Endodermal cell (in vitro differentiated cells): ENCODE measurements around the gene SLC39A10. TPM values are rescaled to one million over a fixed set of nuclear protein-coding genes. Genes with fewer than 3 reads are reported as not detected.

Experiments
- DNase-seq: peaks from one replicate; pipeline ENCODE4 v3.0.0-alpha.2; 2017
- H3K27ac ChIP-seq: 2 replicates; pipeline ENCODE4 v1.5.1; 2013; ENCODE audit warnings: mild to moderate bottlenecking, low read depth, low read length, moderate library complexity
- H3K27me3 ChIP-seq: 2 replicates; pipeline ENCODE4 v1.6.1; 2013; ENCODE audit warnings: mild to moderate bottlenecking, low read length, moderate library complexity; ENCODE audit not compliant: insufficient read depth, control insufficient read depth, poor library complexity, severe bottlenecking
- H3K36me3 ChIP-seq: 2 replicates; pipeline ENCODE4 v1.7.0; 2013; ENCODE audit warnings: mild to moderate bottlenecking, low read length, moderate library complexity; ENCODE audit not compliant: control insufficient read depth, insufficient read depth
- H3K4me1 ChIP-seq: one replicate; pipeline ENCODE4 v1.7.0; 2013; ENCODE audit warnings: low read length; ENCODE audit not compliant: control insufficient read depth, insufficient read depth
- H3K4me3 ChIP-seq: 2 replicates; pipeline ENCODE4 v1.5.1; 2013; ENCODE audit warnings: mild to moderate bottlenecking, low read length, moderate library complexity
- H3K9ac ChIP-seq: 2 replicates; pipeline ENCODE4 v1.6.1; 2013; ENCODE audit warnings: mild to moderate bottlenecking, low read length, moderate library complexity; ENCODE audit not compliant: poor library complexity, severe bottlenecking; ENCODE audit errors: extremely low read depth
- H3K9me3 ChIP-seq: 2 replicates; pipeline ENCODE4 v1.6.1; 2013; ENCODE audit warnings: mild to moderate bottlenecking, low read length, moderate library complexity; ENCODE audit not compliant: control insufficient read depth
- H3K27ac Mint-ChIP-seq: 2 replicates; pipeline ENCODE4 v1.8.0; 2020; ENCODE audit warnings: mixed read lengths
- H3K27me3 Mint-ChIP-seq: 2 replicates; pipeline ENCODE4 v1.8.0; 2021; ENCODE audit warnings: mild to moderate bottlenecking, mixed read lengths; ENCODE audit not compliant: insufficient read depth
- H3K36me3 Mint-ChIP-seq: 2 replicates; pipeline ENCODE4 v1.8.0; 2020; ENCODE audit warnings: low read depth, mixed read lengths
- H3K4me1 Mint-ChIP-seq: 2 replicates; pipeline ENCODE4 v1.8.0; 2020; ENCODE audit warnings: mixed read lengths
- H3K4me3 Mint-ChIP-seq: 2 replicates; pipeline ENCODE4 v1.8.0; 2020; ENCODE audit warnings: mild to moderate bottlenecking, moderate library complexity, mixed read lengths
- H3K9me3 Mint-ChIP-seq: 2 replicates; pipeline ENCODE4 v1.8.0; 2020; ENCODE audit warnings: mild to moderate bottlenecking, mixed read lengths
- WGBS, 2 experiments: methylation state at CpG; one replicate each; pipeline versions ENCODE4 v1.1.5 to v1.1.7; 2013; ENCODE audit warnings: missing lambda C conversion rate in 2 of 2, mixed read lengths in 1 of 2; ENCODE audit not compliant: insufficient coverage in 1 of 2, insufficient read length in 1 of 2; 5-methylcytosine and 5-hydroxymethylcytosine counted together
- total RNA-seq, 2 donors: library from RNA; stranded (reverse); fragmentation: NEBNext Ultra II Directional in 1 of 2; extraction: Animal tissue kit (Norgen Biotek cat#: 25700) in 1 of 2; gene quantifications; 2 replicates in 1 of 2; 3 replicates in 1 of 2; pipeline ENCODE4 v1.2.1, GENCODE V29; 2021
- TF ChIP-seq, protein P1 (sequence below): fragments of 200-600 bp; sonication (generic); conservative IDR thresholded peaks from 2 replicates; pipeline ENCODE4 v1.5.0; 2021; ENCODE audit warnings: antibody characterized with exemption, mild to moderate bottlenecking

SLC39A10 gene
- total RNA-seq, 2 donors from 2014 or later, result 79.6 to 113 TPM

DNA sequence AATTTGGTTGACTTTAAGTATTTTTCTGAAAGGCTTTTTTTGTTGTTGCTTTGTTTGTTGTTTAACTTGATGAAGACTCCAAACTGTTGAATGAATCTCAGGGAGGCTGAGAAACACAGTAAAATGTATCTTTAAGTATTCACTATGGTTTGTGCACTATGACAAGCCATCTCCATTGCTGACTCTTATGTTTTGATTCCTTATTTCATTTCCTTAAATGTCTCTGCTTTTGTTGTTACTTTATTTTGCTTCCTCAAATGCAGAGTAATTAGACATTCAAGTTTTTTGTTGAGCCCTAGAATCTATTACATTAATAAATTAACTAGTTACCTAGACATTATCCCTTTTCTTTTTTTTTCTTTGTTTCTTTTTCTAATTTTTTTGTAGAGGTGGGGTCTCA, 46.3 kb upstream of the SLC39A10 start:
- Histone ChIP-seq H3K9me3 (no peaks in the 10 kb centered on the region), H3K27me3 (no peaks in the 10 kb centered on the region), H3K4me3 (no peak overlapping the region), H3K36me3 (no peaks in the 10 kb centered on the region), H3K9ac (no peak overlapping the region), H3K4me1 (peaks cover 8% of the 10 kb centered on the region), H3K27ac (no peak overlapping the region)
- no peaks in the 10 kb centered on the region for H3K9me3 Mint-ChIP-seq
- TF ChIP-seq, protein P1, sequence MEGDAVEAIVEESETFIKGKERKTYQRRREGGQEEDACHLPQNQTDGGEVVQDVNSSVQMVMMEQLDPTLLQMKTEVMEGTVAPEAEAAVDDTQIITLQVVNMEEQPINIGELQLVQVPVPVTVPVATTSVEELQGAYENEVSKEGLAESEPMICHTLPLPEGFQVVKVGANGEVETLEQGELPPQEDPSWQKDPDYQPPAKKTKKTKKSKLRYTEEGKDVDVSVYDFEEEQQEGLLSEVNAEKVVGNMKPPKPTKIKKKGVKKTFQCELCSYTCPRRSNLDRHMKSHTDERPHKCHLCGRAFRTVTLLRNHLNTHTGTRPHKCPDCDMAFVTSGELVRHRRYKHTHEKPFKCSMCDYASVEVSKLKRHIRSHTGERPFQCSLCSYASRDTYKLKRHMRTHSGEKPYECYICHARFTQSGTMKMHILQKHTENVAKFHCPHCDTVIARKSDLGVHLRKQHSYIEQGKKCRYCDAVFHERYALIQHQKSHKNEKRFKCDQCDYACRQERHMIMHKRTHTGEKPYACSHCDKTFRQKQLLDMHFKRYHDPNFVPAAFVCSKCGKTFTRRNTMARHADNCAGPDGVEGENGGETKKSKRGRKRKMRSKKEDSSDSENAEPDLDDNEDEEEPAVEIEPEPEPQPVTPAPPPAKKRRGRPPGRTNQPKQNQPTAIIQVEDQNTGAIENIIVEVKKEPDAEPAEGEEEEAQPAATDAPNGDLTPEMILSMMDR, result no peak
- H3K4me1 Mint-ChIP-seq, result peaks cover 34% of the 10 kb centered on the region
- H3K27me3 Mint-ChIP-seq, result no peaks in the 10 kb centered on the region
- H3K36me3 Mint-ChIP-seq, result no peaks in the 10 kb centered on the region
- peak overlapping the region; percentile 69 for H3K27ac Mint-ChIP-seq
- no peak overlapping the region for H3K4me3 Mint-ChIP-seq
- DNase-seq, result no peak

DNA sequence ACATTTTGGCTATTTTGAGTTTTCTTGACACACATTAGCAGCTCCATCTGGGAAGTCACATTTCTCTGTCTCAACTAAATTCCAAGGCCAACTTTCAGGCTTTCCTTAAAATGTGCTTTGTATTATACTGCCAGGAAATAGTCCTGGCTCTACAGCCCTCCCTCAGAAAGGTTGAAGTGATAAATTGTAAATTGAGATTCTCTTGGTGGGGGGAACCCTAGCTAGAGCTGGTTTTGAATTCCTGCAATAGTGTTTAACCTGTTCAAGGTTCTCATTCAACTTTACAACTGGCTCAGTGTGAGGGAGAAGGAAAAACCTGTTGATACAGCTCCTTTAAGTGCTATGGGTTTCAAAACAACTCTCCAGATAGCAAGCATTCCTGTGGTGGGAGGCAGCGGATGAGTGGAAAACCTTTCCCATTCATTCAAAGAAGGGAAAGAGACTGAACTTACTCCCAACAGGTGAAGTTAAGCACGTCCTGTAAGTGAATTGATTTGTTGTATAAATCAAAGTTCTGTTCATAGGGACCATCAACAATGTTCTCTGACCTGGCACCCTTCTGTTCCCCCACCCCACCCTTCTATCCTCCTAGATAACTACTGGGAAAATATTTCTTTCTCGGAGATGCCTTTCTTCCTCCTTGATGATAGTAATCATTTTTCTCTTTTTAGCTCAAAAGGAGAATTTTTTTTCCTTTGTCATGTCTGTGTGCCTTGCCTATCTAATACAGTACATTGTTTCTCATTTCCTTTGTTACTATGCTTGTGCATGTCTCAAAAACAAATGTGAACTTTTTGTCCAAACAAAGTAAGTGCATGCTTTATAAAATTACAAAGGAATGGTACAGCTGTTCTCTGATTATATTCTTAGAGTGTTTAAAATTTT, 44.2 kb upstream of the SLC39A10 start:
- TF ChIP-seq, protein P1, result no peak
- Mint-ChIP-seq H3K27me3 (no peaks in the 10 kb centered on the region), H3K9me3 (peaks cover 2% of the 10 kb centered on the region), H3K36me3 (peaks cover 2% of the 10 kb centered on the region), H3K4me1 (peaks cover 34% of the 10 kb centered on the region), H3K27ac (peak overlapping the region; percentile 96), H3K4me3 (peak overlapping the region; percentile 51)
- H3K9me3 ChIP-seq, result no peaks in the 10 kb centered on the region
- H3K27me3 ChIP-seq, result no peaks in the 10 kb centered on the region
- WGBS, 2 experiments, result 4% methylated on average over 2 of the region's 3 CpGs; no CpG with 5 or more reads in 1 of the 2 experiments
- H3K4me3 ChIP-seq, result peak overlapping the region; percentile 67
- H3K9ac ChIP-seq, result peak overlapping the region; percentile 47
- H3K36me3 ChIP-seq, result no peaks in the 10 kb centered on the region
- H3K27ac ChIP-seq, result peak overlapping the region; percentile 29
- H3K4me1 ChIP-seq, result peaks cover 8% of the 10 kb centered on the region
- DNase-seq, result peak; percentile 88

DNA sequence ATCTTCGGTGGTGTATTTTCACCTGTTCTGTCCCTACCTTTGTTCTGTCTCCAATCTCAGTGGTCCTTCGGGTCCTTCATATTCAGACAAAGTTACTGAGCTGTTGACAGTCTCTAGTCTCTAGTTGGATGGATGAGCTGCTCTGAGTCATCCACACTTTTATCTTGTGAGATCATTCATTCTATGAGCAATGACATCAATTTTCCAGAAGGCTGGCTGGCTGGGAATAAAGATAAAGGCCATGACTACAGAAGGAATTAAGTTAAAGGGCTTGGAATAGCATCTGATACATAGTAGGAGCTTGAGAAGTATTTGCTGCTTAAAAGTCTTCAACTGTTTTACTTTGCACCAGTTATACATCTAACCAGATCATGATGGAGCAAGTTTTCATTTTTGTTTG, 43.1 kb upstream of the SLC39A10 start:
- peak overlapping the region; percentile 51 for H3K4me3 Mint-ChIP-seq
- H3K27ac ChIP-seq, result no peak overlapping the region

More for the DNA sequence above, 43.1 kb upstream of the SLC39A10 start:
- H3K9me3 Mint-ChIP-seq, result peaks cover 2% of the 10 kb centered on the region
- no peaks in the 10 kb centered on the region for H3K27me3 ChIP-seq
- TF ChIP-seq, protein P1, result no peak
- no peaks in the 10 kb centered on the region for H3K36me3 ChIP-seq
- H3K9ac ChIP-seq, result no peak overlapping the region
- no peaks in the 10 kb centered on the region for H3K27me3 Mint-ChIP-seq
- WGBS, 2 experiments, result 74 to 82% methylated on average over 2 of the region's 2 CpGs
- no peaks in the 10 kb centered on the region for H3K9me3 ChIP-seq
- peaks cover 8% of the 10 kb centered on the region for H3K4me1 ChIP-seq
- peaks cover 34% of the 10 kb centered on the region for H3K4me1 Mint-ChIP-seq
- DNase-seq, result no peak
- peaks cover 2% of the 10 kb centered on the region for H3K36me3 Mint-ChIP-seq
- H3K27ac Mint-ChIP-seq, result peak overlapping the region; percentile 84
- no peak overlapping the region for H3K4me3 ChIP-seq
